Right atrium auricular region (tissue), 2 donors: Measurements from ENCODE around the gene MANF. TPM values are rescaled to one million over a fixed set of nuclear protein-coding genes. Genes with fewer than 3 reads are reported as not detected.

ENCODE experiments used
- DNase-seq: peaks from one replicate; pipeline ENCODE4 v3.0.0-alpha.2; 2019; ENCODE audit warnings: low spot score
- H3K27ac ChIP-seq, 2 donors: fragments of 200-600 bp; sonication (generic); 1 replicate in 1 of 2; 2 replicates in 1 of 2; pipeline ENCODE4 v1.5.1; 2016 to 2019
- H3K27me3 ChIP-seq, 2 donors: fragments of 200-600 bp; sonication (generic); one replicate each; pipeline versions ENCODE4 v1.5.1 to v1.6.0; 2017 to 2019
- H3K36me3 ChIP-seq: fragments of 200-600 bp; sonication (generic); one replicate; pipeline ENCODE4 v1.5.1; 2016
- H3K4me1 ChIP-seq, 2 donors: fragments of 200-600 bp; sonication (generic); one replicate each; pipeline versions ENCODE4 v1.5.1 to v1.6.0; 2017 to 2019
- H3K4me3 ChIP-seq, 2 donors: fragments of 200-600 bp; sonication (generic); 1 replicate in 1 of 2; 2 replicates in 1 of 2; pipeline ENCODE4 v1.5.1; 2017 to 2019; ENCODE audit warnings: mild to moderate bottlenecking in 1 of 2, moderate library complexity in 1 of 2
- H3K9me3 ChIP-seq, 2 donors: fragments of 200-600 bp; sonication (generic); one replicate each; pipeline ENCODE4 v1.5.1; 2019
- CTCF ChIP-seq, 2 donors: fragments of 200-600 bp; sonication (generic); IDR thresholded peaks; one replicate each; pipeline ENCODE4 v1.5.1; 2019; ENCODE audit warnings: antibody characterized with exemption in 2 of 2
- total RNA-seq, 2 donors: library from RNA; depleted of rRNA; stranded (reverse); fragments of >200 nt; gene quantifications; one replicate each; pipeline ENCODE4 v1.1.0, GENCODE V29; 2016

Gene MANF
- total RNA-seq, 2 donors from 2014 or later, result 41.7 to 46.9 TPM

DNA sequence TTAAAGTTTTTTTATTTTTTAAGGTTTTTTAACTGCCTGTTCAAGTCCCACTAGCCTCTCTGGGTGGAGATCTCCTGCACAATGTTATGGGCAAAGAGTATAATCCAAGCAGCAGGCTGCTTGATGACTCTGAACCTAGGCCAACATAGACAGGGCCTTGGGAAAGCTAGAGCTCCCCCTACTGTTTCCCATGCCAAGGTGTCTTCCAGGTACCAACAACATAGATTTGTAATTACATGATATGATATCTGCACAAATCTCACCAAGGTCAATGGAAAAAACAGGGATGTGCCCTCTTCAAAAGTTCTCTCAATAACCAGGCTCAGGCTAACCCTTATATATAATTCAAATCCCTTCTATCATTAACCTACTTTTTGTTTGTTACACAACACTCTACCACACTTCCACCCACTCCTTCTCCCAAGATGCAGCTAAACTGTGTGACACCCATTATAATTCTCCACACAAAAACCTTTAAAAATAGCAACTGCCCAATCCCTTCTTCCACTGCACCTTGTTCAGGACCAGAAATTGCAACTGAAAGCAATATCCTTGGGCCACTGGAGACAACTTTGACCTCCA, 49.7 kb downstream of the MANF start:
- no peak overlapping the region for H3K27ac ChIP-seq
- peak; percentile 53 to 71 for TF ChIP-seq CTCF (IDR thresholded peaks at IDR 0.05)
- DNase-seq, result no peak

GRCh38 chr3:51436998-51437639, 52.0 kb downstream of the MANF start:
- no peak for TF ChIP-seq CTCF (IDR thresholded peaks at IDR 0.05)
- Histone ChIP-seq H3K9me3 (no peaks in the 10 kb centered on the region), H3K27me3 (no peaks in the 10 kb centered on the region), H3K4me1 (no peaks in the 10 kb centered on the region), H3K4me3 (no peak overlapping the region), H3K36me3 (peaks cover 45% of the 10 kb centered on the region), H3K27ac (no peak overlapping the region)
- DNase-seq, result no peak

More for the DNA sequence above, 49.7 kb downstream of the MANF start:
- Histone ChIP-seq H3K4me3 (no peak overlapping the region), H3K36me3 (peaks cover 41% of the 10 kb centered on the region), H3K27me3 (no peaks in the 10 kb centered on the region), H3K9me3 (no peaks in the 10 kb centered on the region), H3K4me1 (no peaks in the 10 kb centered on the region)

Other genes with a start within 250 kb of the MANF start
- 10 to 100 TPM; 12.9 to 21.4 TPM for gene RBM15B, start 6.0 kb downstream of the MANF start, total RNA-seq
- gene DCAF1, start 114.7 kb downstream of the MANF start, total RNA-seq, result 10 to 100 TPM; 10.8 to 15.6 TPM
- gene RAD54L2, start 153.4 kb downstream of the MANF start, total RNA-seq, result 10 to 100 TPM in 1 of 2 donors, 1 to 10 TPM in 1; 7.8 to 10.8 TPM